OCI-LY3 (cell line): ENCODE data around the gene CACNA1B.

ENCODE experiments used
- CTCF ChIP-seq: fragments of 200-600, 300-600 bp; sonication (generic); IDR thresholded peaks from 2 replicates; pipeline ENCODE4 v1.5.1; 2014; ENCODE audit warnings: antibody characterized with exemption, low read length, low read depth
- EZH2phosphoT487 ChIP-seq: fragments of 200-600 bp; shearing (Covaris generic); IDR thresholded peaks from 2 replicates; pipeline ENCODE4 v1.6.1; 2018; ENCODE audit warnings: antibody characterized with exemption, mixed run types, low read depth

- TF ChIP-seq CTCF = no peak
- no peak for TF ChIP-seq EZH2phosphoT487
Observed at GRCh38 chr9:138071731-138072130, 194.1 kb downstream of the CACNA1B start.
